GM21367 (cell line): ENCODE results near the gene ELAVL4.

Source experiments
- ATAC-seq: cut with Tn5 transposase; IDR thresholded peaks from one replicate; pipeline ENCODE4 v1.9.1; 2021; ENCODE audit not compliant: unreplicated experiment

Gene ELAVL4

GRCh38 chr1:50175719-50176639 lies 67.3 kb downstream of the ELAVL4 start:
- no peak for ATAC-seq

- no peak for ATAC-seq
Observed at GRCh38 chr1:50177994-50178393, 69.3 kb downstream of the ELAVL4 start.

GRCh38 chr1:50179639-50180038 lies 70.9 kb downstream of the ELAVL4 start:
- no peak for ATAC-seq

DNA sequence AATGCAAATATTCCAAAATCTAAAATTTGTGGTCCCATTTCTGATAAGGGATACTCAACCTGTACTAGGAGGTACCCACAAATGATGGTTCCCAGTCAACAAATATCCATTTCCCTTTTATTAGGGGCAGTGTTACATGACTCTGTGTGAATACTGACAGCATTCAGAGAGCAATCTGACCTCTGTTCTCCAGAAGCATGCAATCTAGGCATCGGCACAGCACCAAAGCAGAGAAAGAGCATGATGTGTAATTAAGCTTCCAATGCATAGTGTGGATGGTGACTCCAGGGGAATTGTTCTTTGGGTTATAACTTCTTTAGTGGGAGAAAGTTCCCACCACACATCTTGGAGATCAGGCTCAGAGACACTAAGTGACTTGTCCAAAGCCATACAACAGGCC lies 71.6 kb downstream of the ELAVL4 start:
- ATAC-seq, result no peak

GRCh38 chr1:50181027-50181663 lies 72.4 kb downstream of the ELAVL4 start:
- no peak for ATAC-seq

DNA sequence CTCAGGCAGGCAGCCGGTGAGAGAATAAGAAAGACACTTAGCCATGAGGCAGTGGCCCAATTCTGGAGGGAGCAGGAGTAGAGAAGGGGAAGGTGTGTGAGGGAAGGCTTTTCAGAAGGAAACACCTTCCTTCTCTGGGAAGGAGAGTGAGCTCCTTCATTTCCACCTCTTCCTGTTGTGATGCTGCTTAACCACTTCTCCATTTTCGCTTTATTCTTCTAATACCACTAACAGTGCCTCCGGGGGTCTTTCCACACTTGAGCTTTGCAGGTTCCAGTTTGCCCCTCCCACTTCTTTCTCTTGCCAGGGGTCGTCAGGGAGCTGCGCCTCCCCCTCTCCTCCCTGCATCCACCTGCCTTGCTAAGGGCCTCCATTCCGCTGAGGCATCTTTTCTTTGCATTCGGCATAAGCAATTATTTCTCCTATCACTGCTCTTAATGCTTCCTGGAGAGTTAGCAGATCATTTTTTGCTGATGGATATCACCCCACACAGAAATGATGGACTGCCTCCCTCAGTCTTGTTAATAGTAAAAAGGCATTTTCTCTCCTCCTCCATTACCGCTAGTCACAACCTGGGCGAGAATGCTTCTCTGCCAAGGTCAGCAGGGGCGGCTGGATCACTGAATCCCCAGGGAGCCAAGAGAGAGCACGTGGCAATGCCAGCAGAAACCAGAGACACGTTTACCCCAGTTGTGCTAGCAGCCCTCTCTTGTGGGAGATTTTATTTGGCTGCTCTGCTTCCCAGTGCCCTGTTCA lies 74.8 kb downstream of the ELAVL4 start:
- no peak for ATAC-seq

DNA sequence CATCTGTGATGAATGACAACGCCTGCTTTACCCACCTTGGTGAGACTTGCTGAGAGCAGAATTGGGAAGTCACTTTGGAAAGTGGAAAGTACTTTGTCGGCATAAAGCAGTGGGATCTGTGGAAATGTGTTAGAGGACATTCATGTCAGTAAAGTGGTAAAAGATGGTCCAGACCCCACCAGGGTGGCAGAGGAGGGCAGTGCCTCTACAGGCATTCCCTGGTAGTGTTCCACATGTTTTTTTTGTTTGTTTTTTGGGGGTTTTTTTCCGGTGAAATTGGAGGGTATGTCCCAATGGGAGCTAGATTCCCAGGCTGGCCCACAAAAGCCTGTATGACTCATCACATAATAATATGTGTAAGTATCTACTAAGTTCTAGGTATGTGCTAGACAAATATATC lies 80.6 kb downstream of the ELAVL4 start:
- ATAC-seq, result no peak

- ATAC-seq, result no peak
Observed at GRCh38 chr1:50193002-50193401, 84.3 kb downstream of the ELAVL4 start.

- ATAC-seq, result no peak
Observed at GRCh38 chr1:50195205-50195604, 86.5 kb downstream of the ELAVL4 start.

DNA sequence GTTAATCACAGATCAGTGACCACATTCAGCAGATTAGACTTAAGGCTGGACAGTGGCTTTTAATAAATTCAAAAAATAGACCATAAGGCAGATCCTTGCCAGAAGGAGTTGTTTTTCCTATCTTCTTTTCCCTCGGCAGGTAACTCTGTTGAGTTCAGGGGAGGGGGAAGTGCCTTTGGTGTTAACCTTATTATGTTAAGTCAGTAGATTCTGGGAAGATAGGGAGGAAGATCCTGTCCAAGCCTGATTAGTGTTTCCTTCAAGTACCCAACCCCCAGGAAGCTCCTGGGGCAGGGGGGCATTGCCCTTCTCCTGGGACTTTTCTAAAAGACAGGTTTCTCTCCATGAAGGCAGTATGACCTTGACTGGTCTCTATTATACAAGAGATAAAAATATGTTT lies 87.4 kb downstream of the ELAVL4 start:
- no peak for ATAC-seq

DNA sequence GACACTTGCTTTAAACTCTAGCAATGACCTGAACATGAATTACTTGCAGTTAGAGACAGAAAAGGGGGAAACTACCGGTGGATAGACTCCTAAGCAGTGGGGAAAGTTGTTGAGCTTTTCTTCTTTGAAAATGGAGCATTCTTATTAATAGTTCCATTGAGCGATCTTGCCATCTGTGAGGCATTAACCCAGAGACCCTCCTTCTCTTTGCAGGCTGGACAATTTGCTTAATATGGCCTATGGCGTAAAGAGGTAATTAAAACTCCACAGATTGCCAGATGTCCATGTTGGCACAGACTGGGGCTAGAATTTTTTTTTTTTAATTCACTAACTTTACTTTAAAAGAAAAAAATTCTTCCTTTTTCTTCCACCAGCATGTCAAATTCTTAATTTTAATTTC lies 88.5 kb downstream of the ELAVL4 start:
- ATAC-seq, result no peak

DNA sequence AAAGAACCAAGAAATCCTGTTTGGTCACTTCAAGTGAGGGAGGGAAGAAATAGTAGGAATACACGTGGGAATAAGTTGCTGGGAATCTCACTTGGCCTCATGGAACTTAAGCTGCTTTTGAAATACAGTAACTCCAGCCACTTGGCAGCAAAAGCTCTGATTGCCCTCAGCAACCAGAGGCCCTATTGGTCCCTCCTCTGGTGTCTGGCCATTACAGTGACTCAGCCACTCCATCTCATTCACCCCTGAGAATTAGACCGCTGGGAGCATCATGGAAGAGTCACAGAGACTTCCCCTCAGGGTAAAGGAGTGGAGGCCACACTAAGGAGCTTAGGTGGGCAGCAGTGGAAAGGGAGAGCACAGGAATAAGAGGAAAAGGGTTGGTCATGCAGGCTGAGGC lies 99.6 kb downstream of the ELAVL4 start:
- ATAC-seq, result no peak

DNA sequence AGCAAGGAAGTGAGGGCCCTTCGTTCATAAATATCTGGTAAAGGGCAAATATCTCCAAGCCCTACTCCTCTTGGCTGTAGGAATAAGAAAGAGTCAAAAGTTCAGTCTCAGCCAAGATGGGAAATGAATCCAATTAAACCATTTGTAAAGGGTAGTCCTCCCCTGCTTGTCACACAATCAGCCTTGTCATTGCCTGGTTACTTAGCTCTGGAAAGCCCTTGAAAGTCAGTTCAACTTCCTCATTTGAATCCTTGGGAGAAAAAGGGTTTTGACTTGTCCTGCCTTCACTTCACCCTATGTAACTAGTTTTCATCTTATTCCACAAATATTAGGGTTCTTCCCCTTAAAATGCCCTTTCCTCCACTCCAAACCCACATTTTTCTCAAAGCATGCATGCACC lies 100.0 kb downstream of the ELAVL4 start:
- ATAC-seq, result no peak

DNA sequence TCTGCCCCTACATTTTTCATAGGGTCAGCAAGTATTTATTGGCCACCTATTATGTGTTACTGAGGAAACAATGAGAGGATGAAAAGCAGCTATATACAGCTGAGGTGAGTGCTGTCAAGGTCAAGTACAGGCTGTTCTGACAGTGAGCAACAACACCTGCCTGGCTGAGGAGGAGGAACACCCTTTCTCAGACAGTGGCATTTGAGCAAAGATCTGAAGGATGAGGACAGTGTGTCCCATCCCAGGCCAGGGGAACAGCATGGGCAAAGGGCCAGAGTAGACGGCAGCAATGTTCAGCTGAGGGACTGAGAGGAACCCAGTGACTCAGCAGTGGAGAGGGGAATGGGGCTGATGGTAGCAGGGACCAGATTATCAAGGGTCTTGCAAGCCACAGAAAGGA lies 101.0 kb downstream of the ELAVL4 start:
- no peak for ATAC-seq

- no peak for ATAC-seq
Observed at GRCh38 chr1:50213505-50213904, 104.8 kb downstream of the ELAVL4 start.

GRCh38 chr1:50214717-50215116 lies 106.0 kb downstream of the ELAVL4 start:
- no peak for ATAC-seq

GRCh38 chr1:50218344-50219120 lies 109.8 kb downstream of the ELAVL4 start:
- ATAC-seq, result no peak

DNA sequence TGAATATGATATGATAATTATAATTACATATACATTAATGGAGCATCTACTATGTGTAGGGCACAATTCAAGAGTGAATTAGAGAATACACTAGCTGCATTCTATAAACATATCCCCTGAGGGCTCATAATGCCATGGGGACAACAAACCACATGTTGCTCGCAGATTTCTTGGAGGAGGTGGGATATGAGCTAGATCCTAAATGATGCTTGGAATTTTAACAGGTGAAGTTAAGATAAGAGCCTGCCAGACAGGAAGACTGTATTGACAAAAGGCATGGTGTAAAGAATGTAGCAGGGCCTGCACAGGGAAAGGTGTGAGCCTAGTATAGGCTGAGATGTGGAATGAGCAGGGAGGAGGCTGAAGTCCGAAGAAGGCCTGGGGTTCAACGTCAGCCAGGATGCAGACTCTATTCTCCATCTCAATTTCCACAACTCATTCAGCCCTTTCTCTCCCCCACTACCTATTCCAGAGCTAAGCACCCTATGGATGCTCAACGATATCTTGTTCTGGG lies 120.2 kb downstream of the ELAVL4 start:
- ATAC-seq, result no peak

GRCh38 chr1:50231209-50231608 lies 122.5 kb downstream of the ELAVL4 start:
- no peak for ATAC-seq

DNA sequence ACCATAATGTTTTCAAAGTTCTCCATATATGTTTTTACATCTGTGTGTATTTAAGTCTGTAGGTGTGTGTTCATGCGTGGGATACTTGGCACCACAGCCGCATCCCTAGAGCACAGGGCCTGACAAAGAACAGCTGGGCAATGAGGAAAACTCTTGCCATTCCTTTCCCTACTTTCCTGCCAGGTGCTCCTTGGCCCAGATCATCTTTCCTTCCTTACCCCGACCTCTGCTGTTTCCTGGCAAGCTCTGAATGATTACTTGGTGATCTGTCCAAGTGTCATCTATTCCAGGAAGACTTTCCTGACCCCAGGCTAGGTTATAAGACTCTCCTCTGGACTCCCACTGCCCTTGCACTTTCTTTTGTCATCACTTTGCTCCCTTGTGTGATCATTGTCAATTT lies 123.6 kb downstream of the ELAVL4 start:
- no peak for ATAC-seq

GRCh38 chr1:50236656-50237055 lies 127.9 kb downstream of the ELAVL4 start:
- no peak for ATAC-seq
